Testis (tissue), 2 donors: ENCODE results near the gene MCEE.

Experiments
- CTCF ChIP-seq, 3 experiments: fragments of 450-650 bp in 2 of 3; fragments of 200-600 bp in 1 of 3; sonication (generic) in 1 of 3; IDR thresholded peaks; one replicate each; pipeline ENCODE4 v1.5.1; 2016 to 2019; ENCODE audit warnings: antibody characterized with exemption in 3 of 3, mild to moderate bottlenecking in 2 of 3, moderate library complexity in 1 of 3
- POLR2A ChIP-seq: fragments of 450-650 bp; IDR thresholded peaks from one replicate; pipeline ENCODE4 v1.6.1; 2017; ENCODE audit warnings: antibody characterized with exemption, mild to moderate bottlenecking, moderate library complexity

GRCh38 chr2:71100195-71100964 lies 29.6 kb downstream of the MCEE start:
- TF ChIP-seq CTCF (IDR thresholded peaks at IDR 0.05) (peak; percentile 30 to 56 (median 45)), POLR2A (no peak)
